ENCODE results near the gene CCDC137.

Gene CCDC137

GRCh38 chr17:81710514-81711308, 44.2 kb downstream of the CCDC137 start (continued):
- TF ChIP-seq, protein P1, sequence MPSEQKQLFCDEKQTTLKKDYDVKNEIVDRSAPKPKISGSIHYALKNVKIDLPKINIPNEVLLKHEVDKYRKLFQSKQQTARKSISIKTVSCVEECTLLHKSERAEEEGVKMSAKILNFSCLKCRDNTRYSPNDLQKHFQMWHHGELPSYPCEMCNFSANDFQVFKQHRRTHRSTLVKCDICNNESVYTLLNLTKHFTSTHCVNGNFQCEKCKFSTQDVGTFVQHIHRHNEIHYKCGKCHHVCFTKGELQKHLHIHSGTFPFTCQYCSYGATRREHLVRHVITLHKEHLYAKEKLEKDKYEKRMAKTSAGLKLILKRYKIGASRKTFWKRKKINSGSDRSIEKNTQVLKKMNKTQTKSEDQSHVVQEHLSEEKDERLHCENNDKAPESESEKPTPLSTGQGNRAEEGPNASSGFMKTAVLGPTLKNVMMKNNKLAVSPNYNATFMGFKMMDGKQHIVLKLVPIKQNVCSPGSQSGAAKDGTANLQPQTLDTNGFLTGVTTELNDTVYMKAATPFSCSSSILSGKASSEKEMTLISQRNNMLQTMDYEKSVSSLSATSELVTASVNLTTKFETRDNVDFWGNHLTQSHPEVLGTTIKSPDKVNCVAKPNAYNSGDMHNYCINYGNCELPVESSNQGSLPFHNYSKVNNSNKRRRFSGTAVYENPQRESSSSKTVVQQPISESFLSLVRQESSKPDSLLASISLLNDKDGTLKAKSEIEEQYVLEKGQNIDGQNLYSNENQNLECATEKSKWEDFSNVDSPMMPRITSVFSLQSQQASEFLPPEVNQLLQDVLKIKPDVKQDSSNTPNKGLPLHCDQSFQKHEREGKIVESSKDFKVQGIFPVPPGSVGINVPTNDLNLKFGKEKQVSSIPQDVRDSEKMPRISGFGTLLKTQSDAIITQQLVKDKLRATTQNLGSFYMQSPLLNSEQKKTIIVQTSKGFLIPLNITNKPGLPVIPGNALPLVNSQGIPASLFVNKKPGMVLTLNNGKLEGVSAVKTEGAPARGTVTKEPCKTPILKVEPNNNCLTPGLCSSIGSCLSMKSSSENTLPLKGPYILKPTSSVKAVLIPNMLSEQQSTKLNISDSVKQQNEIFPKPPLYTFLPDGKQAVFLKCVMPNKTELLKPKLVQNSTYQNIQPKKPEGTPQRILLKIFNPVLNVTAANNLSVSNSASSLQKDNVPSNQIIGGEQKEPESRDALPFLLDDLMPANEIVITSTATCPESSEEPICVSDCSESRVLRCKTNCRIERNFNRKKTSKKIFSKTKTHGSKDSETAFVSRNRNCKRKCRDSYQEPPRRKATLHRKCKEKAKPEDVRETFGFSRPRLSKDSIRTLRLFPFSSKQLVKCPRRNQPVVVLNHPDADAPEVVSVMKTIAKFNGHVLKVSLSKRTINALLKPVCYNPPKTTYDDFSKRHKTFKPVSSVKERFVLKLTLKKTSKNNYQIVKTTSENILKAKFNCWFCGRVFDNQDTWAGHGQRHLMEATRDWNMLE (tag by site-specific recombination; conservative IDR thresholded peaks at IDR 0.05; ENCODE audit: low read depth) = no peak
- TF ChIP-seq ZNF560 (tag by site-specific recombination; IDR thresholded peaks at IDR 0.05; ENCODE audit: borderline replicate concordance) (no peak), ZNF350 (tag by site-specific recombination; IDR thresholded peaks at IDR 0.05) (no peak), GLIS1 (tag by site-specific recombination; IDR thresholded peaks at IDR 0.05) (0 out of 2 replicates have a peak, but pooled peaks have one; percentile 14), ZNF654 (tag by site-specific recombination; IDR thresholded peaks at IDR 0.05; ENCODE audit: low read depth) (no peak), SETDB1 (IDR thresholded peaks at IDR 0.05; ENCODE audit: insufficient read length, low read length) (no peak), ZNF660 (tag by site-specific recombination; IDR thresholded peaks at IDR 0.05) (no peak), ZNF423 (tag by site-specific recombination; IDR thresholded peaks at IDR 0.05) (peak; percentile 67; the same call in 1 of the 2 replicates), ZNF114 (tag by site-specific recombination; IDR thresholded peaks at IDR 0.05) (no peak), PBX3 (CRISPR knock-in tag; IDR thresholded peaks at IDR 0.05) (no peak), GLI4 (tag by site-specific recombination; IDR thresholded peaks at IDR 0.05) (no peak), ZBTB17 (tag by site-specific recombination; IDR thresholded peaks at IDR 0.05) (peak; percentile 77), ZNF623 (tag by site-specific recombination; IDR thresholded peaks at IDR 0.05) (no peak), ZNF121 (tag by site-specific recombination; IDR thresholded peaks at IDR 0.05) (no peak), TRIM28 (IDR thresholded peaks at IDR 0.05; ENCODE audit: borderline replicate concordance, low read length) (no peak), GLIS2 (tag by site-specific recombination; IDR thresholded peaks at IDR 0.05) (no peak; the same call in none of the 2 replicates), ZNF274 (IDR thresholded peaks at IDR 0.05; ENCODE audit: low read length) (no peak), ZNF274 (tag by site-specific recombination; IDR thresholded peaks at IDR 0.05; ENCODE audit: borderline replicate concordance) (no peak), ZNF248 (tag by site-specific recombination; IDR thresholded peaks at IDR 0.05) (no peak), ZNF169 (tag by site-specific recombination; IDR thresholded peaks at IDR 0.05) (no peak), ZSCAN23 (tag by site-specific recombination; IDR thresholded peaks at IDR 0.05) (no peak), ZNF544 (tag by site-specific recombination; IDR thresholded peaks at IDR 0.05) (no peak), ZFP37 (tag by site-specific recombination; IDR thresholded peaks at IDR 0.05) (peak; percentile 23; the same call in 1 of the 2 replicates), ZIC2 (tag by site-specific recombination; IDR thresholded peaks at IDR 0.05) (peak; percentile 97), ZBTB1 (tag by site-specific recombination; IDR thresholded peaks at IDR 0.05) (no peak), ZNF670 (tag by site-specific recombination; IDR thresholded peaks at IDR 0.05; ENCODE audit: low read depth) (no peak), REST (tag by site-specific recombination; IDR thresholded peaks at IDR 0.05) (no peak), ZNF791 (tag by site-specific recombination; IDR thresholded peaks at IDR 0.05) (no peak), ZNF2 (tag by site-specific recombination; IDR thresholded peaks at IDR 0.05) (0 out of 2 replicates have a peak, but pooled peaks have one; percentile 34)
- TF ChIP-seq, protein P2, sequence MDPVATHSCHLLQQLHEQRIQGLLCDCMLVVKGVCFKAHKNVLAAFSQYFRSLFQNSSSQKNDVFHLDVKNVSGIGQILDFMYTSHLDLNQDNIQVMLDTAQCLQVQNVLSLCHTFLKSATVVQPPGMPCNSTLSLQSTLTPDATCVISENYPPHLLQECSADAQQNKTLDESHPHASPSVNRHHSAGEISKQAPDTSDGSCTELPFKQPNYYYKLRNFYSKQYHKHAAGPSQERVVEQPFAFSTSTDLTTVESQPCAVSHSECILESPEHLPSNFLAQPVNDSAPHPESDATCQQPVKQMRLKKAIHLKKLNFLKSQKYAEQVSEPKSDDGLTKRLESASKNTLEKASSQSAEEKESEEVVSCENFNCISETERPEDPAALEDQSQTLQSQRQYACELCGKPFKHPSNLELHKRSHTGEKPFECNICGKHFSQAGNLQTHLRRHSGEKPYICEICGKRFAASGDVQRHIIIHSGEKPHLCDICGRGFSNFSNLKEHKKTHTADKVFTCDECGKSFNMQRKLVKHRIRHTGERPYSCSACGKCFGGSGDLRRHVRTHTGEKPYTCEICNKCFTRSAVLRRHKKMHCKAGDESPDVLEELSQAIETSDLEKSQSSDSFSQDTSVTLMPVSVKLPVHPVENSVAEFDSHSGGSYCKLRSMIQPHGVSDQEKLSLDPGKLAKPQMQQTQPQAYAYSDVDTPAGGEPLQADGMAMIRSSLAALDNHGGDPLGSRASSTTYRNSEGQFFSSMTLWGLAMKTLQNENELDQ (tag by site-specific recombination; IDR thresholded peaks at IDR 0.05; ENCODE audit: low read depth) = no peak

Data from HEK293 (cell line).